GM12875 (cell line): ENCODE measurements around the gene AMMECR1L.
"Not testable (repeated sequence)": the region's sequence is repeated elsewhere in the genome, so short reads cannot be mapped to it uniquely, and the experiment has no call there.

Experiments
- H3K4me3 ChIP-seq: one replicate; pipeline ENCODE4 v1.5.1; 2011; ENCODE audit warnings: low read depth, low read length, control low read depth
- TF ChIP-seq, protein P1 (sequence below): IDR thresholded peaks from 2 replicates; pipeline ENCODE4 v1.5.1; 2011; ENCODE audit warnings: low read depth, mild to moderate bottlenecking, control low read depth, inconsistent platforms, low read length, moderate library complexity, borderline replicate concordance; ENCODE audit not compliant: insufficient read depth

The AMMECR1L gene

DNA sequence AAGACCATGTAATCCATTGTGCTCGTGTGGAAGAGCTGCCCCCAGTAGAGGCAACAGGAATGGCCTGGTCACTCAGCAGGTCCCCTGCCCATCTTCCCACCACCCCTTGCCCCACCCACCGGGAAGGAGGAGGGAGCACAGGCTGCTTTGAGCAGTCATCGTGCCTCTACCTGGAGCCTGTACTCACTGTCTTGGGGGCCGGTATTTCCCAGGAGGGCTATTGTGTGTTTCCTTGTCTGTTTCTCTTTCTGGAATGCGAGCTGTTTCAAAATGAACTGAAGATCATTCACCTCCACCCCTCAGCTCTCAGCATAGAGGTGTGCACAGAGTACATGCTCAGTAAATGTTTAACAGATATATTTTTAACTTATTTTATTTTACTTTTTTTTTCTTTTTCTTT lies 7.7 kb upstream of the AMMECR1L start:
- H3K4me3 ChIP-seq, result no peak overlapping the region
- TF ChIP-seq, protein P1, sequence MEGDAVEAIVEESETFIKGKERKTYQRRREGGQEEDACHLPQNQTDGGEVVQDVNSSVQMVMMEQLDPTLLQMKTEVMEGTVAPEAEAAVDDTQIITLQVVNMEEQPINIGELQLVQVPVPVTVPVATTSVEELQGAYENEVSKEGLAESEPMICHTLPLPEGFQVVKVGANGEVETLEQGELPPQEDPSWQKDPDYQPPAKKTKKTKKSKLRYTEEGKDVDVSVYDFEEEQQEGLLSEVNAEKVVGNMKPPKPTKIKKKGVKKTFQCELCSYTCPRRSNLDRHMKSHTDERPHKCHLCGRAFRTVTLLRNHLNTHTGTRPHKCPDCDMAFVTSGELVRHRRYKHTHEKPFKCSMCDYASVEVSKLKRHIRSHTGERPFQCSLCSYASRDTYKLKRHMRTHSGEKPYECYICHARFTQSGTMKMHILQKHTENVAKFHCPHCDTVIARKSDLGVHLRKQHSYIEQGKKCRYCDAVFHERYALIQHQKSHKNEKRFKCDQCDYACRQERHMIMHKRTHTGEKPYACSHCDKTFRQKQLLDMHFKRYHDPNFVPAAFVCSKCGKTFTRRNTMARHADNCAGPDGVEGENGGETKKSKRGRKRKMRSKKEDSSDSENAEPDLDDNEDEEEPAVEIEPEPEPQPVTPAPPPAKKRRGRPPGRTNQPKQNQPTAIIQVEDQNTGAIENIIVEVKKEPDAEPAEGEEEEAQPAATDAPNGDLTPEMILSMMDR, result no peak

DNA sequence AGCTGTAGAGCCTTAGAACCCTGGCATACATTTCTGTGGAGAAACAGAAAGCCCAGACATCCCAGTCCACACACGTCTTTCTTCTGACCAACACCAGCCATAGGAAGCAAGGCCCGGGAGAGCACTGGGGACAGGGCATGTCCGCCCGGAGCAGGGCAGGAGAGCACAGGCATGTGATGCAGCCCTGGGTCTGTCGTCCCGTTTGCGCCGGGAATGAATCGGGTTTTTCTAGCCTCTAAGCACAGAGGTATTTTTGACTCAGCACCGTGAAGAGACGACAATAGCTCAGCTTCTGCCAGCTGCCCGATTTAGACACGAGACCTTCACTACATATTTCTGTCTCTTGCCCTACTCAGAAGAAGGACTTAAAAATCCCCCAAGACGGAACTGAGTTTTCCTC lies 7.3 kb upstream of the AMMECR1L start:
- TF ChIP-seq, protein P1, result no peak
- no peak overlapping the region for H3K4me3 ChIP-seq

DNA sequence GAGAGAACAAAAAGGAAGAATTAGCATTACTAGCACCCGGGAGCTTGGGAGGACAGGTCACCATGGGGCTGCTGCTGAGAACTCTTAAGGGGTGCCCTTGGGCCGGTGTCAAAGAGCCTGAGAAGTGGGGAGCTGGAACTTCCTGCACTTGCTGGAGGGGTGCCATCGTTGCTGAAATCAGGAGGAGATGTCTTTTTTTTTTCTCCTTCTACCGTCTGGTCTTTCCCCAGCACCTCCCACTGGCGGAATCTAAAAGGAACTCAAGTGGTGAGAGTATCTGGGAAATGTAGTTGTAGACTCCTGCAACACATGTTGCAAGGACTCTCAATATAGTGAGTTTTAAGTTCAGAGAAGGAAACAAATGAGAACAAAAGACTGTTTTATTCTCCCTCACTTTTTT lies 6.1 kb upstream of the AMMECR1L start:
- TF ChIP-seq, protein P1, result no peak
- no peak overlapping the region for H3K4me3 ChIP-seq

DNA sequence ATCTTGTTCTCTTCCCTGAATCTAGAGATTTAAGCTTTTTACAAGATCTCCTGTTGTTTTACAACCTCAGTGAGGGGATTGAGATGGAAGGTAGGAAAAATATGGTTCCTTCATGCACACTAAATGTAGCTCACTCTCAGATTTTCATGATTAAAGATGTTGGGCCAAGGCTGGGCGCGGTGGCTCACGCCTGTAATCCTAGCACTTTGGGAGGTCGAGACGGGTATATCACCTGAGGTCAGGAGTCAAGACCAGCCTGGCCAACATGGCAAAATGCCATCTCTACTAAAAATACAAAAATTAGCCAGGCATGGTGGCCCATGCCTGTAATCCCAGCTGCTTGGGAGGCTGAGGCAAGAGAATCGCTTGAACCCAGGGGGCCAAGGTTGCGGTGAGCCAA lies 5.0 kb upstream of the AMMECR1L start:
- H3K4me3 ChIP-seq, result not testable (repeated sequence)

DNA sequence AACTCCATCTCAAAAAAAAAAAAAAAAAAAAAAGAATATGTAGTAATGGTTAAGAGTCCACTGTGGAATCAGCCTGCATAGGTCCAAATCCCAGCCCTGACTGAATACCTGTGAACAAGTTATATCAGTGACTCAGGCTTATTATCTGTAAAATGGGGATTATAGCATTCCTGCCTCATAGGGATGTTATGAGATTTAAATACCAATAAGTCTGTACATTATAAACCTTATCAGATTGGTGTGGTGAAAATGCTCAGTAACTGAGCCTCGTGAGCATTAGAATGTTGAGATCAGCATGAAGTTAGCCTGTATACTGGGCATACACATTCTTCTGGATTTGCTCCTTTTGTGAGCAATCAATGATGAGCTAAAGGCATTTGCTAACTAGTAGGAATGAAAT lies 3.0 kb upstream of the AMMECR1L start:
- TF ChIP-seq, protein P1, result no peak
- no peak overlapping the region for H3K4me3 ChIP-seq

DNA sequence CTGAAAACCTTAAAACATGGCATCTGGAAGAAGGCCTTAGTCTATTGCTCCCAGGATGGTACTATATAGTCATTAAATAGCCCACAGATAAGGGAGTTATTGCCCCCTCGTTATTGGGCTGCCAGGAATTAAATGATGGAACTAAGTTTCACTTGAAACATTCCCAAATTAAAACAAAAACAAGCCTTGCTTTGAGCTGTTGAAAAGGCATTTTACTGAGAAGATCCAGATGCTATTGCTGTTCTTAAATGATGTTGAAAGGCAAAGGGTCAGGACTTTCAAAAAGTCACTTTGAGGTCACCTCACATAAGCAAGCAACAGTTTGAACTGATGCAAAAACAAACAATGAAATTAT lies 2.0 kb upstream of the AMMECR1L start:
- TF ChIP-seq, protein P1, result no peak
- H3K4me3 ChIP-seq, result no peak overlapping the region

DNA sequence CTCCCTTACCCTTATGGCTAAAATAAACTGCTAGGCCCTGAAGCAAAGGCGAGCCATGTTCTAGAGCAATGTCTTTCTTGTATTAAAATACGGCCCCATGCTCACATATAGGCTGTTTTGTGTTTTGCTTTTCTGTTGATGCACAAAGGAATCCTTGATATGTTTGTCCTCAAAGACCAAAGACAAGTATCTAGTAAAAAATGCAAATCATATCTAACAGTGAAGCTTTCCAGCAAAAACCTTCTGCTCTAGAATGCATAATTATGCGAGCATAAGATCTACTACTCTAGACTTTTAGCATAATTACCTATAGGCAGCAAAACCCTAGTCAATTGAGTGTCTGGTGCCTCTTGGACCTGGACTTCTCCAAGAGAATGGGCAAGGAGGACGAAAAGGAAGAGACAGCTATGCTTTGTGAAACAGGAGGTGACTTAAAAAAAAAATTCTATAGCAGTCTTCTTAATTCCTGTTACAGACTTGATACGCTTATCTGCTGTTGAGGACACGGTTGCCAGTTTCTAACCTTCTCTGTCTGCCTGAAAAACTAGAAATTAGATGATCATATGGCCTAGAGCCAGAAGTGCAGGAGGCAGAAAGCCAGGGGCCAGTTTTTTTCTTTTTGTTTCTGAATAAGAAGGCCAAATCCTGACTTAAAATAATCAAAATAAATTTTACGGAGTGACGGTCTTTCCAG lies 1.5 kb upstream of the AMMECR1L start:
- no peak overlapping the region for H3K4me3 ChIP-seq
- TF ChIP-seq, protein P1, result no peak

DNA sequence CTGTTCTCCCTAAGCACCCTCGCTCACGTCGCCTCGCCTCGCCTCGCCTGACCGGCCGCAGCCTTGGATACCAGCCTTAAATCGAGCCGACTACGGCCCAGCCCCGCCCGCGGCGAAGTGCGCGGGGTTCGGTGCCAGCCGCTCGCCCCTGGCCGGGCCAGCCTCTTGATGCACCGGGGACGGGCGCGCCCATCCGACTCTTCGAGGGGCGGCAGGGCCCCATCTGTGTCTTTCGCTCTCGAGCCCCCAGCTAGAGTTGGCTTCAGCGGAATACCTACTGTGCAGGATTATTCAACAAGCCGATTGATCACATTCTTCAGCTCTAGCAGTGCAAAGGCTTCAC lies 808 bp upstream of the AMMECR1L start:
- H3K4me3 ChIP-seq, result peak overlapping the region; percentile 65

DNA sequence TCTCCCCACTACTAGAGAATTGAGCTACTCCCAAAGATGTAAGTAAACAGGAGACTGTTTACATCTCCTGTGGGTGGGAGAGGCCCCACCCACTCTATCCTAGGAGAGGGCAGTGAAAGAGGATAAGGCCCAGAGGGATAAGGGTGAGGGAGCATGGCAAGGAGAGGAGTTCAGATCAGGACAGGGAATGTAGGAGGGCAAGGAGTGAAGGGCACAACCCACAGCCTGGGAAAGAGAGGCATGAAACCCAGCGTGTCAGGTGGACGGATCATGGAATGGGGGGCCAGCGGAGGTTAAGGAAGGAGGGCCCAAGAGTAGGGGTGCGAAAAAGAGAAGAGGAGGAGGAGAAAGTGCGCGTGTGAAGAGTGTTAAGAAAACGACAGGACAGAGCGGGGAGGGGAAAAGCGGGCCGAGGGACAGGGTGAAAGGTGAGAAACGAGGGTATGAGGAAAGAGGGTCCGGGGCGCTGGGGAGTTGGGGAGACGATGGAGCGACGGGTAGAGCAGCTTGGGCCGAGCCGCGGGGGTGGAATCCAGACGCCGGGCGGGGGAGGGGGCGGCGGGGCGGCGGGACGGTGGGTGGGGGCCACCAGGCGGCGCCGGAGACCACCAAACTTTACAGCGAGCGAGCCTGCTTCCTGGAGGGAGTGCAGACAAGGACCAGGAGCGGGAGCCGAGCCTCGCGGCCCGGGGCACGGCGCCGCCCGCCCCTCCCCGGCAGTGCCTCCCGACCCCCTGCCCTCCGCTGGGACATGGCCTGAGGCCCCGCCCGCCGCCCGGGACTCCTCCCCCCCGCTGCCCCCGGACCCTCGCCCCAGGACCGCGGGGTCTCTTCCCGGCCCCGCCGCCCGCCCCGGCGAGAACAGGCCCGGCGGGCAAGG lies 655 bp downstream of the AMMECR1L start:
- H3K4me3 ChIP-seq, result peak overlapping the region; percentile 32
